ENCODE results near the gene KRT74. TPM values are rescaled to one million over a fixed set of nuclear protein-coding genes. Genes with fewer than 3 reads are reported as not detected.

KRT74 gene
- total RNA-seq, 2 experiments from 2014 or later: not detected

- no peaks in the 10 kb centered on the region for H3K36me3 Mint-ChIP-seq (ENCODE audit: low read depth)
- ChIA-PET CTCF (no interaction called here), POLR2A (no interaction called here)
- no peak overlapping the region for H3K27ac Mint-ChIP-seq
- intact Hi-C loops (cut with micrococcal nuclease): no loop called here
- no peak for TF ChIP-seq CTCF (IDR thresholded peaks at IDR 0.05)
- no peaks in the 10 kb centered on the region for H3K9me3 Mint-ChIP-seq
- no peak overlapping the region for H3K4me3 Mint-ChIP-seq
- DNase-seq (no peak), ATAC-seq (no peak)
- H3K4me1 Mint-ChIP-seq (ENCODE audit: low read depth): peaks cover 4% of the 10 kb centered on the region
- H3K27me3 Mint-ChIP-seq: no peaks in the 10 kb centered on the region
Observed at GRCh38 chr12:52542157-52542556, 31.5 kb downstream of the KRT74 start.

DNA sequence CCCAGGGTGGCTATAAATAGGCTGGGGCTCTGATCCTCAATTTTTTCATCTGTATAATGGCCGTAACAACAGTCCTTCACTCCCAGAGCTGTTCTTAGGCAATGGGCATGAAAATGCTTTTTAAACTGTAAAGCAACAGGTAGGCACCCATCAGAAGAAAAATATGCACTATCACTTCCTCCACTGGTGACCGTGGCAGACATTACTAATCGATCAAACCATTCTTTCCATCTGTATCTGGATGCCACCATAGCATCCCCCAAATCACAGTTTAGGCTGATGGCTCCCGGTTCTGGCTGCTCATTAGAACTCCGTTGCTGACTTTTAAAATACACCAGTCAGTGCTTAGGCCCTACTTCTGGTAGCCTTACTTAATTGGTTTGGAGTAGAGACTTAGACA, 31.9 kb downstream of the KRT74 start:
- POLR2A ChIA-PET: no interaction called here
- no peaks in the 10 kb centered on the region for H3K36me3 Mint-ChIP-seq (ENCODE audit: low read depth)
- TF ChIP-seq CTCF (IDR thresholded peaks at IDR 0.05): no peak
- CTCF ChIA-PET: no interaction called here
- H3K4me1 Mint-ChIP-seq (ENCODE audit: low read depth): peaks cover 4% of the 10 kb centered on the region
- intact Hi-C loops (cut with micrococcal nuclease): no loop called here
- DNase-seq (no peak), ATAC-seq (no peak)
- no peak overlapping the region for H3K27ac Mint-ChIP-seq
- H3K27me3 Mint-ChIP-seq: no peaks in the 10 kb centered on the region
- no peaks in the 10 kb centered on the region for H3K9me3 Mint-ChIP-seq
- no peak overlapping the region for H3K4me3 Mint-ChIP-seq

GRCh38 chr12:52540531-52540930, 33.1 kb downstream of the KRT74 start:
- ChIA-PET POLR2A (no interaction called here), CTCF (no interaction called here)
- ATAC-seq: no peak

GRCh38 chr12:52539821-52540173, 33.8 kb downstream of the KRT74 start:
- H3K27ac Mint-ChIP-seq: no peak overlapping the region
- no peak for TF ChIP-seq CTCF (IDR thresholded peaks at IDR 0.05)
- intact Hi-C loops (cut with micrococcal nuclease): no loop called here
- CTCF ChIA-PET: interaction anchor here (1.5 kb wide), 1 partner anchor 331 kb away, joined by 3 read pairs; no protein-coding TSS in a partner anchor
- no peak for ATAC-seq
- no peaks in the 10 kb centered on the region for H3K27me3 Mint-ChIP-seq
- DNase-seq: no peak
- no peaks in the 10 kb centered on the region for H3K36me3 Mint-ChIP-seq (ENCODE audit: low read depth)
- no peaks in the 10 kb centered on the region for H3K9me3 Mint-ChIP-seq
- no peak overlapping the region for H3K4me3 Mint-ChIP-seq
- H3K4me1 Mint-ChIP-seq (ENCODE audit: low read depth): peaks cover 4% of the 10 kb centered on the region
- POLR2A ChIA-PET: no interaction called here

More at GRCh38 chr12:52540531-52540930, 33.1 kb downstream of the KRT74 start:
- H3K27me3 Mint-ChIP-seq: no peaks in the 10 kb centered on the region
- H3K27ac Mint-ChIP-seq: no peak overlapping the region
- no peaks in the 10 kb centered on the region for H3K36me3 Mint-ChIP-seq (ENCODE audit: low read depth)
- H3K4me3 Mint-ChIP-seq: no peak overlapping the region
- H3K9me3 Mint-ChIP-seq: no peaks in the 10 kb centered on the region
- DNase-seq: no peak
- no peak for TF ChIP-seq CTCF (IDR thresholded peaks at IDR 0.05)
- peaks cover 4% of the 10 kb centered on the region for H3K4me1 Mint-ChIP-seq (ENCODE audit: low read depth)
- intact Hi-C loops (cut with micrococcal nuclease): no loop called here

GRCh38 chr12:52539083-52539820, 34.4 kb downstream of the KRT74 start:
- Mint-ChIP-seq H3K9me3 (no peaks in the 10 kb centered on the region), H3K27ac (no peak overlapping the region), H3K27me3 (no peaks in the 10 kb centered on the region), H3K4me1 (ENCODE audit: low read depth) (peaks cover 4% of the 10 kb centered on the region), H3K36me3 (ENCODE audit: low read depth) (no peaks in the 10 kb centered on the region), H3K4me3 (no peak overlapping the region)
- TF ChIP-seq CTCF (IDR thresholded peaks at IDR 0.05): no peak
- DNase-seq (no peak), ATAC-seq (no peak)
- intact Hi-C loops (cut with micrococcal nuclease): no loop called here
- ChIA-PET POLR2A (no interaction called here), CTCF (interaction anchor here (1.5 kb wide), 1 partner anchor 332 kb away, joined by 3 read pairs; no protein-coding TSS in a partner anchor)

Measured in activated CD8-positive, alpha-beta T cell treated with anti-CD3 and anti-CD28 coated beads for 36 hours (primary cell).